ENCODE measurements around the gene FGFR4.
"Not testable (repeated sequence)": the region's sequence is repeated elsewhere in the genome, so short reads cannot be mapped to it uniquely, and the experiment has no call there.

The FGFR4 gene

GRCh38 chr5:177086654-177087397 lies at the start of gene FGFR4:
TSS of gene FGFR4 (plus strand) at chr5:177086915. CDS start at chr5:177089603, 2,688 bp downstream.
- in situ Hi-C loops (cut with HindIII; ENCODE audit: low sequenced_read_pairs) = no loop called here

DNA sequence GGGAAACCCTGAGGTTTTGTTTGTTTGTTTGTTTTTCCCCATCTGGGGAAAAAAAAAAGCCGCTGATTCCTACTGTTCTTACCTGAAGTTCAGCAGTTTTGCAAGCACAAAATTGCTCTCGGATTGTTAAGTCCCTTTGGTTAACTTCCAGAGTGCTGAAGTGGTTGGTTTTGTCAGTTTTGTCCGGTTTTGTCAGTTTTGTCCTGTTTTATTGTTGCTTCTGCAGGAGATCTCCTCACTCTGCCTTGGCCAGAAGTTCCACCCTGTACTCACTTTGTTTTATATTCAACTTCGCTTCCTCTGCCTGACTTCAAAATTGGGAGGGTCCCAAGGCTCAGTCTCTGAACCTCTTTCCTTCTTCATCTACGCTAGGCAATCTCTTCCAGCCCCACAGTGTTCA lies 49.8 kb upstream of the FGFR4 start:
- in situ Hi-C loops (cut with HindIII; ENCODE audit: low sequenced_read_pairs) = loop anchor here (5.0 kb wide), 2 partner anchors 35 to 55 kb away; no protein-coding TSS in a partner anchor

- in situ Hi-C loops (cut with HindIII; ENCODE audit: low sequenced_read_pairs) = no loop called here
Observed at GRCh38 chr5:177040814-177041420, 45.8 kb upstream of the FGFR4 start.

GRCh38 chr5:177041936-177042335 lies 44.8 kb upstream of the FGFR4 start:
- in situ Hi-C loops (cut with HindIII; ENCODE audit: low sequenced_read_pairs) = no loop called here

DNA sequence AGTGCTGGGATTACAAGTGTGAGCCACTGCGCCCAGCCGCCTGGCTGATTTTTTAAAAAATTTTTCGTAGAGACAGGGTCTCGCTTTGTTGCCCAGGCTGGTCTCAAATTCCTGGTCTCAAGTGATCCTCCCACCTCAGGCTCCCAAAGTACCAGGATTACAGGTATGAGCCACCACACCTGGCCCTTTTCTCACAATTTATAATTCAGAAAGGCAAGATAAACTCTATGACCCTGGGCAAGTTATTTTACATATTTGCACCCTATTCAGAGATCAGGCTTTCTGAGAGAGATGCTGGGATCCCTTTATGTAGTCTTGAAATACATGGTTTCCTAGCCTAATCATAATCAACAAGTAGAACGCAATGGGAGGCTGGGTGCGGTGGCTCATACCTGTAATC lies 43.6 kb upstream of the FGFR4 start:
- in situ Hi-C loops (cut with HindIII; ENCODE audit: low sequenced_read_pairs) = no loop called here

GRCh38 chr5:177043958-177044357 lies 42.8 kb upstream of the FGFR4 start:
- in situ Hi-C loops (cut with HindIII; ENCODE audit: low sequenced_read_pairs) = no loop called here

DNA sequence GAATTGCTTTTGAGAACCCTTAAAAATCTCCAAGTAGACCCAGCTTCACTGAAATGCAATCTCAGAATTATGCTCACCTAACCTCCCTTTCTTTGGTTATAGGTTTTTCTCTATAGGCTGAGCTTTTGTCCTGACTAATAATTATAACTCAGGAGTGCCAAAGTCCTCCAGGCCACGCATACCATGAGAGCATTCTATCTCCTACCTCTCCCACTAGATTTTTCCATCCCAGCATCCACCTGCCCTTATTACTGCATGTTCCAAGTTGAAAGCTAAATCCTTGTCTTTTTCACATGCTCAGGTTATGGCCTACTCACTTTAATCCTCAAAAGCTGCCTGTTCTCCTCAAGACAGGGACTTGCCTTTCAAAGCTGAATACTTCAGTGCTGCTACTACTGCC lies 42.1 kb upstream of the FGFR4 start:
- in situ Hi-C loops (cut with HindIII; ENCODE audit: low sequenced_read_pairs) = no loop called here

GRCh38 chr5:177045631-177046030 lies 41.1 kb upstream of the FGFR4 start:
- in situ Hi-C loops (cut with HindIII; ENCODE audit: low sequenced_read_pairs) = no loop called here

GRCh38 chr5:177048531-177048930 lies 38.2 kb upstream of the FGFR4 start:
- in situ Hi-C loops (cut with HindIII; ENCODE audit: low sequenced_read_pairs) = not testable (repeated sequence)

- in situ Hi-C loops (cut with HindIII; ENCODE audit: low sequenced_read_pairs) = no loop called here
Observed at GRCh38 chr5:177049285-177049684, 37.4 kb upstream of the FGFR4 start.

DNA sequence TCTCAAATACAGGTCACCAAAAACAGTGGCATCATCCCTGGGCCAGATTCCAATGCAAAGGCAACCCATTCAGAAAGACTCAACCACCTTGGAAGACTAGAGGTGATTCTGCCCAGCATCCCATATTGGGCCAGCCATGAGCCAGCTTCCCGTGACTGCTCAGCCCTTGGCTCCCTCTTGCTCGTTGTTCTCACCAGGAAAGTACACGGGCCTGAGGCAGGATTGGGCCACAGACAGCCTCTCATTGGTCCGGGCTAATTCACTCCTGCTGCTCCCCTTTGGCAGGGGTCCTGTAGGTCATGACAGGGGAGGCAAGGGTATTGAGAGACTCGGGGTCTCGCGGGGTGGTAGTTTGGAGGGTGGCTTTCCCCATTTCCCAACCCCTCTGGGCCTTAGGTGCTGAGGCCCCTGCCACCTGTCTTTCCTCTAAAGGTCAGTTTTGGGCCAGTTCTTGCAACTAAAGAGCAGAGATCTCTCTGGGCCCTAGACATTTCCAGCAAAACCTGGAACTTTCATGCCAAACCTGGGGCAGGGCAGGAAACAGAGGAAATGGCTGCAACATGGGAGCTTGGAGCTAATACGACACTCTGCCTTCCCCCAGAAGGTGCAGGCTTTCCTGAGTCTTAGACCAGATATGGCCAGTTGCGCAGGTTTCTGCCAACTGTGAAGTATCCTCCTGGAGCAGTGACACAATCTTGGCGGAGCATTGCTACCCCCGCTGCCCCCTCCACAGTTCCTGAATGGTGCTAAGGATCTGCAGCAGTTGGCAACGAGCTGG lies 22.0 kb upstream of the FGFR4 start:
- in situ Hi-C loops (cut with HindIII; ENCODE audit: low sequenced_read_pairs) = no loop called here

DNA sequence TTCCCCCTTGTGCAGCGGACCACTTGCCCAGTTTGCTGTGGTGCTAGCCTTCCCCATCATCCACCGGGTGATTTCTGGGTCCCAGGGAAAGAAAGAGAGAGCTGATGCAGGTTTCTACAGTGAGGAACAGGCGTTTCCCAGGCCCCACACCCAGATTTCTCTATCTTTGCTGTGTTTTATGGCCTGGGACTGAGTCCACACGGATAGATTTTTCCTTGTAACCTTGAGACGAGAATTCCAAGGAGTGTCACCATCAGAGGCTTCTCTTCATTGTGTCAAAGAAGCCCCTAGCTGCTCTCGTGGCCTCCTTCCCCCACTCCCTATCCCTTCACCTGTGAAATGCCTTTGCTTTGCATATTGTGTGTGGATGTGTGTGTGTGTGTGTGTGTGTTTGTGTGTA lies 21.2 kb upstream of the FGFR4 start:
- in situ Hi-C loops (cut with HindIII; ENCODE audit: low sequenced_read_pairs) = no loop called here

DNA sequence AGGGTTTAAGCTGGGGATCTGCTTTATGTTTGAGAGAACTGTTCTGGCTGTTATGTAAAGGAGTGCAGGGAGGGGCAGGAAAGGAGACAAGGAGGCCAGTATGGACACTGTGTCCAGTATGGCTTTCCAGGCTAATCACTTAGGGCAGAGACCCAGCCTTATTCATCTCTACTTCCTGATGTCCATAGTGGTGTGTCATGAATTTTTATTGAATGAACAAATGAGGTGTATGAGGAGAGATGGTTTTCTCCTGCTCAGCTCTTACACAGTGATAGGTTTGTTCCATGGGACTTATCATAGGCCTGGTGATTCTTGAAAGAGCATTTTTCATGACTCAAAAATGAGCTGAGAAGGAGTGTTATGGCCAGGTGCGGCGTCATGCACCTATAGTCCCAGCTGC lies 20.5 kb upstream of the FGFR4 start:
- in situ Hi-C loops (cut with HindIII; ENCODE audit: low sequenced_read_pairs) = no loop called here

GRCh38 chr5:177067503-177067902 lies 19.2 kb upstream of the FGFR4 start:
- in situ Hi-C loops (cut with HindIII; ENCODE audit: low sequenced_read_pairs) = no loop called here

- in situ Hi-C loops (cut with HindIII; ENCODE audit: low sequenced_read_pairs) = loop anchor here (5.0 kb wide), 3 partner anchors 33 to 88 kb away; no protein-coding TSS in a partner anchor
Observed at GRCh38 chr5:177070536-177071191, 16.1 kb upstream of the FGFR4 start.

- in situ Hi-C loops (cut with HindIII; ENCODE audit: low sequenced_read_pairs) = loop anchor here (5.0 kb wide), 3 partner anchors 35 to 90 kb away; no protein-coding TSS in a partner anchor
Observed at GRCh38 chr5:177071666-177072385, 14.9 kb upstream of the FGFR4 start.

DNA sequence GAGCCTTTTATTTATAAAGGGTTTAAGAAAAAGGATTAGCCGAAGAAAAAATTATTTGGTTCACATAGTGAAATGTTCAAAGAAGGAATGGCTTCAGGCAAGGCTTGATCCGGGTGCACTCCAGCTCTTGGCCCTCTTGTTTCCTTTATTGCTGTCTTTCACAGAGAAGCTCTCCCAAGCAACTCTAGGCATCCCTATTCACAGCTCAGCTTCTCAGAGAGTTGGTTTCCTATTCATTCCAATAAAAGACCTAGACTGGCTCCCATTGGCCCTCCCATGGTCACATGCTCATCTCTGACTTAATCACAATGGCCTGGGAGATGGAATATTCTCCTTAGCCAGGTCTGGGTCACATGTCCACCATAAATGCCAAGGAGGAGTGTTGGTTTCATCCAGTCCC lies 9.4 kb upstream of the FGFR4 start:
- in situ Hi-C loops (cut with HindIII; ENCODE audit: low sequenced_read_pairs) = no loop called here

DNA sequence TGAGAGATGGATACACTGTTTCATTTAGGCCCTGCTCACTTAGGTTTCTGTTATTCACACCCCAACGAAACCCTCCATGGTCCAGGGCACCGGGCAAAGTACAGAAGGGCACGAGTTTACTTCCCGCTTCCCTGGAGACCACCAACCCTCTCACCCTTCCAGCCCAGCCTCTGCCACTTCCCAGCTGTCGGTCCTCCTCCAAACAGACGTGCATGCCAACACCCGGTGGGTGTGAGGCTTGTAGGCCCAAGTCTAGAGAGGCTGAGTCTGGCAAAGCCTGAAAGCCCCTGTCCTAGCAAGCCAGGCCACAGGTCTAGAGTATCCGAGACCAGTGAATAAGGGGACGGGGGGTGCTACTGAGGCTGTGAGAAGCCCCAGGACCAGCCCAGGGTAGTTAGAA lies 7.1 kb upstream of the FGFR4 start:
- in situ Hi-C loops (cut with HindIII; ENCODE audit: low sequenced_read_pairs) = no loop called here

GRCh38 chr5:177080265-177080664 lies 6.5 kb upstream of the FGFR4 start:
- in situ Hi-C loops (cut with HindIII; ENCODE audit: low sequenced_read_pairs) = no loop called here

GRCh38 chr5:177081859-177082258 lies 4.9 kb upstream of the FGFR4 start:
- in situ Hi-C loops (cut with HindIII; ENCODE audit: low sequenced_read_pairs) = no loop called here
